Epithelial cell of proximal tubule (primary cell): ENCODE data around the gene FBXO15. TPM values are rescaled to one million over a fixed set of nuclear protein-coding genes. Genes with fewer than 3 reads are reported as not detected.

ENCODE experiments used
- DNase-seq: peaks from one replicate; pipeline ENCODE4 v3.0.0-alpha.2; 2011; ENCODE audit warnings: low read depth
- H3K4me3 ChIP-seq: 2 replicates; pipeline ENCODE4 v1.5.1; 2011; ENCODE audit warnings: low read depth, mild to moderate bottlenecking, low read length
- total RNA-seq: library from RNA; depleted of rRNA; stranded (reverse); fragments of >200 nt; gene quantifications from 2 replicates; pipeline ENCODE4 v1.2.3, GENCODE V29; 2015
- TF ChIP-seq, protein P1 (sequence below): conservative IDR thresholded peaks from 2 replicates; pipeline ENCODE4 v1.5.1; 2012; ENCODE audit warnings: low read depth, mild to moderate bottlenecking, low read length

Gene FBXO15
- total RNA-seq, 1 donor from 2014 or later = 0.40 TPM

DNA sequence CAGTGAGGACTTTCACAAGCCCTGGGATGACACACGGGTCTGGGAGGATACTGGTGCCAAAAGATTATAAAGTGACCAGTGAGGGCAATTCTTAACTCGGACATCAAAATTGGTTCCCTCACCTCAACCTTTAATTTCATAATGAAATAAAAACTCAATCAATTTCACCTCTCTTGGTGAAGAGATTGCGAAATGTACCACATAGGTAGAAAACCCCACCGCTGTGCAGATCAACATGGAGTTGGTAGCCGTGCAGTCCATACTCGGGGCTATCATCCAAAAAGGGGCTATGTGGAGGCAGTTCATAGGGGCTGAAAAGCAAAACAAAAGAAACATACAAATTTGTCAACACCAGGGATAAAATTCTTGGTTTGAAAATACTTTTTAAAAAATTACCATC lies 24.4 kb downstream of the FBXO15 start:
- no peak for DNase-seq
- H3K4me3 ChIP-seq = no peak overlapping the region
- TF ChIP-seq, protein P1, sequence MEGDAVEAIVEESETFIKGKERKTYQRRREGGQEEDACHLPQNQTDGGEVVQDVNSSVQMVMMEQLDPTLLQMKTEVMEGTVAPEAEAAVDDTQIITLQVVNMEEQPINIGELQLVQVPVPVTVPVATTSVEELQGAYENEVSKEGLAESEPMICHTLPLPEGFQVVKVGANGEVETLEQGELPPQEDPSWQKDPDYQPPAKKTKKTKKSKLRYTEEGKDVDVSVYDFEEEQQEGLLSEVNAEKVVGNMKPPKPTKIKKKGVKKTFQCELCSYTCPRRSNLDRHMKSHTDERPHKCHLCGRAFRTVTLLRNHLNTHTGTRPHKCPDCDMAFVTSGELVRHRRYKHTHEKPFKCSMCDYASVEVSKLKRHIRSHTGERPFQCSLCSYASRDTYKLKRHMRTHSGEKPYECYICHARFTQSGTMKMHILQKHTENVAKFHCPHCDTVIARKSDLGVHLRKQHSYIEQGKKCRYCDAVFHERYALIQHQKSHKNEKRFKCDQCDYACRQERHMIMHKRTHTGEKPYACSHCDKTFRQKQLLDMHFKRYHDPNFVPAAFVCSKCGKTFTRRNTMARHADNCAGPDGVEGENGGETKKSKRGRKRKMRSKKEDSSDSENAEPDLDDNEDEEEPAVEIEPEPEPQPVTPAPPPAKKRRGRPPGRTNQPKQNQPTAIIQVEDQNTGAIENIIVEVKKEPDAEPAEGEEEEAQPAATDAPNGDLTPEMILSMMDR = no peak

DNA sequence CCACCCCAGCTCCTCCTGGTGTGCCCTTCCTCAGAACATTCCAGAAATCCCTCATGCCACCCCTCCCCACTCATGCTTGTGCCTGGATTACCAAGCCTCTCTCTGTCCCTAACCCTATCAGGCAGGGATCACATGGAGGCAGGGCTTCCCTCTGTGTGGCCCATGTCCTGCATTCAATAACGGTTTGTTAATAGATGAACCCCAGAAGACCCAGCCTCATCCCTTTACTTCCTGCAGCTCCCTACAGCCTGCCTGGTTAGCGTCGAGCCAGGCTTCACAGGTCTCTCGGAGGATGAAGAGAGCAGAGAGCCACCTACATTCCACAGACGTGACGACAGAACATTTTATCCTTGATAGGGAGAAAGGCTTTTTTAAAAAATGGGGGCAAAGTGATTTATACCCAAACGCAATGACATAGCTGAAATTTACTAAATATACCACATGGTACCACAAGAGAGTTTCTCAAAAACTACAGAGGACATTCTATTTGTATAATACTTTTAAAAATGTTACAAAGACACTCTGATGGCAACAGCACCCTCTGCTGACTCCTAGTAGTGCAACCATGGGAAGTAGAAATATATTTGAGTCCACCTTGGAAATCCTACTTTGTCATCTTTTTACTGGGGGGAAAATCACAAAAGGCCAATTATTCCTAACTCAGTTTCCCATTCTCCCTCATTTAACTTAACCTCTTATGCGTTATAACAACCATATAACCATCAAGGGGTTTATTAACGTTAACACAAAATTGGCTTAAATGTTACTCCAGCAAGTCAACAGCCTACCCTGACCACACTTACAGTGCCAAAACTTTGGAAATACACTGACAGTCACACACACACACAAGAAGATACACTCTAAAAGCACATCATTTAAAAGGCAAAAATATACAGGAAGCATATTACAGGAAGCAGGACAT lies 30.7 kb downstream of the FBXO15 start:
- DNase-seq = peak; percentile 3
- no peak overlapping the region for H3K4me3 ChIP-seq
- TF ChIP-seq, protein P1 = peak; percentile 78

DNA sequence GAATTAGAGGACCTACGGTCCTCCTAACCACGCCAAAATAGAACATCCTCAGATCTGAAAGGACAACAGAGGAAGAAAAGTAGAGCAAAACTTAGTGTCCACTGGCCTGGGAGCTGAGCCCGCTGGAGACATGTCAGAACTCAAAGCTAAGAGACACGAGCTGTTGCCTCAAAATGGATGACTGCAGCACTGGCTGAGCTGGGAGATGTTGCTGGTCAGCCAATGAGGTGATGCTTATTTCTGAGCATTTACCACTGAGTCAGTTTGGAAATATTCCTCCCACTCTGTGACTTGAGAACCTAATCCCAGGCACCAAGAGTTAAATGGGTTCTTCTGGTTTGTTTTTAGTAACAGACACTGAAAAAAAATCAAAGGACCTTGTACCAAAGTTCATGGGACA lies 32.6 kb downstream of the FBXO15 start:
- no peak for DNase-seq
- H3K4me3 ChIP-seq = no peak overlapping the region
- TF ChIP-seq, protein P1 = no peak

DNA sequence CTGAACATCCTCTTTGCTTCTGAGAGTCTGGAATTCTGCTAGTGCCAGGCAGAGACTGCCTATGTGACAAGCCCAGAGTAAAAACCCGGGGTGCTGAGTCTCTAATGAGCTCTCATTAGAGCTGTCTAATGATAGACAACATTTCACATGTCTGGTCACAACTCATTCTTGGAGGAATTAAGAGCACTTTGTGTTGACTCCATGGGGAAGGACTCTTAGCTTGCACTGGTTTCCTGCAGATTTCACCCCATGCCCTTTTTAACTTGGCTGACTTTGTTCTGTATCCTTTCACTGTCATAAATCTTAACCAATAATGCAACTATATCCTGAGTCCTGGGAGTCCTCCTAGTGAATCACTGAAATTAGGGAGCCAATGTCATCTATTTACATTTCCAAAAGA lies 33.5 kb downstream of the FBXO15 start:
- no peak for DNase-seq
- no peak overlapping the region for H3K4me3 ChIP-seq
- TF ChIP-seq, protein P1 = no peak

DNA sequence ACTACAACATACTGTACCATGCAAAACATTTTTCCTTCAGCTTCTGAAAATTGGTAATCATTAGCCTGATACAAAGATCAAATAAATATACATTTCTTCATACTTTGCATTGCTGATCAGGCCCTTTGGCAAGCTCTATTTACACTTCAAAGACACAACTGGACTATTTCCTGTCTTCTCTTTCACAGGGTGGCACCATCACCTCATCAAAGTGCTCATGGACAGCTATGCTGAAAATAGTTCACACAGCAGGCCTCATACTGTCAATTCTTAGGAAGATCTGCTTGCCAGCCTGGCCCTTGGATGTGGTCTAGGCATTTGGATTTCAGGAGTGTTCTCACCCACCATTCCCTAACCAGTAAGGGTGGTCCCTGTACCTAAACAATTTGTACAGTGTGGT lies 33.9 kb downstream of the FBXO15 start:
- no peak overlapping the region for H3K4me3 ChIP-seq
- no peak for DNase-seq
- TF ChIP-seq, protein P1 = no peak

DNA sequence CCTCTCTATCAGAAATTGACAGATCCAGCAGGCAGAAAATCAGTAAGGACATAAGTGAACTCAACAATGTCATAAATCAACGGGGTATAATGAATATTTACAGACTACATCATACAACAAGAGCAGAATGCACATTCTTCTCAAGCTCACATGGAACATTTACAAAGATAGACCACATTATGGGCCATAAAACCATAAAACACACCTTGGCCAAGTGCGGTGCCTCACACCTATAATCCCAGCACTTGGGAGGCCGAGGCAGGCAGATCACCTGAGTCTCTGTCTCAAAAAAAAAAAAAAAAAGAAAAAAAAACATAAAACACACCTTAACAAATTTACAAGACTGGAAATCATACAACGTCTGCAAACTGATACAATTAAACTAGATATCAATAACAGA lies 36.7 kb downstream of the FBXO15 start:
- TF ChIP-seq, protein P1 = no peak
- DNase-seq = no peak
- no peak overlapping the region for H3K4me3 ChIP-seq

DNA sequence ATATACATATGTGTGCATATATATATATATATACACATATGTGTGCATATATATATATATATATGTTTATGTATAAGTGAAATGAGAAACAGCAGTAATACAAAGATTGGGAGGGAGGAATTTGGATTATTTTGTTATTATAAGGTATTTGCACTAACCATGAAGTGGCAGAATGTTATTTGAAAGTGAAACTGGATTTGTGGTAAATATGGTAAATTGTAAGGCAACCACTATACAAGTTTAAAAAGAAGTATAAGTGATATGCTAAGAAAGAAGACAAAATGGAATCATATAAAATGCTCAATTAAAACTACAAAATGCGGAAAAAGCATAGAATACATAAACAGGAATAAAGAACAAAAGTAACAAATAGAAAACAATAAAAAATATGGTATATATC lies 37.5 kb downstream of the FBXO15 start:
- no peak overlapping the region for H3K4me3 ChIP-seq
- no peak for DNase-seq
- TF ChIP-seq, protein P1 = no peak
